Left kidney (tissue), 2 donors: ENCODE measurements around the gene RCAN2. TPM values are rescaled to one million over a fixed set of nuclear protein-coding genes. Genes with fewer than 3 reads are reported as not detected.

Source experiments
- DNase-seq: peaks from one replicate; pipeline ENCODE4 v3.0.0-alpha.2; 2013
- polyA plus RNA-seq: library from polyadenylated mRNA; unstranded; fragments of 120-200 nt; gene quantifications from one replicate; pipeline ENCODE4 v1.2.1, GENCODE V29; 2013; ENCODE audit not compliant: insufficient read length

The RCAN2 gene
- polyA plus RNA-seq, 1 donor: 22.5 TPM

GRCh38 chr6:46254946-46255345 is 236.3 kb downstream of the RCAN2 start:
- no peak for DNase-seq

DNA sequence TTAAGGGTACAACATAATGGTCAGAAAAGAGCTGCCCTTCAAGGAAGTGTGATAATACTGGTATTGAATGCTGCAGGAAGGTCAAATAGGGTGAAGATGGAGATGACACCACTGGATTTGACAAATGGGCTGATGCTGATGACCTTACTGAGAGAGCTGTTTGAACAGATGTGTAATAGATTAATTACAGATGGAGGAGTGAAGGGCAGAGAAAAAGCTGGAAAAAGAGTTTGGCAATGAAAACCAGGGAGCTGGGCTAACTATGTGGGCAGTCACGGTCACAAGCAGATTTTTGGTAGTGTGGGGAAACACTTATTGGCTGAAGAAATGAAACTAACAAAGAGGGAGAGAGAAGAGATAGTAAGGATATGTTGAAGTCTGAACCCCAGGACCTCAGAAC is 236.9 kb downstream of the RCAN2 start:
- DNase-seq: no peak

- DNase-seq: no peak
Measured at GRCh38 chr6:46251583-46252339, 239.5 kb downstream of the RCAN2 start.

GRCh38 chr6:46248143-46248542 is 243.1 kb downstream of the RCAN2 start:
- no peak for DNase-seq

DNA sequence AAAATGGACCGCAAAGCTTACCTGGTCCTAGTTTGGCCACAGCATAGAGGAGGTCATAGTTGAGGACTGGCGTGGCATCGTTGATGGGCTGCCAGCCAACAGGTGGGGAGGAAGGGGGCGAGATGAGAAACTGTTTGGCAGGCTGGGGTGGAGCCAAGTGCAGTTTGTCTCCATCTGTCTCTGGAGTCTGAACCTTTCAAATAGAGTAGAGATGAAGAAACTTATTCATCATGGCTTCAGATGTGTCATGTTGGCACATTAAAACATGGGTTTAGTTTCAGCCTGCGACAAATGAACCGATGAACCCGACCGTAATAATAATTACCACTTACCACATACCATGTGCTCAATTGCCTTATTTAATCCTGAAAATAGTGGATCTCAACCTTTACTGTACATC is 244.5 kb downstream of the RCAN2 start:
- DNase-seq: no peak

DNA sequence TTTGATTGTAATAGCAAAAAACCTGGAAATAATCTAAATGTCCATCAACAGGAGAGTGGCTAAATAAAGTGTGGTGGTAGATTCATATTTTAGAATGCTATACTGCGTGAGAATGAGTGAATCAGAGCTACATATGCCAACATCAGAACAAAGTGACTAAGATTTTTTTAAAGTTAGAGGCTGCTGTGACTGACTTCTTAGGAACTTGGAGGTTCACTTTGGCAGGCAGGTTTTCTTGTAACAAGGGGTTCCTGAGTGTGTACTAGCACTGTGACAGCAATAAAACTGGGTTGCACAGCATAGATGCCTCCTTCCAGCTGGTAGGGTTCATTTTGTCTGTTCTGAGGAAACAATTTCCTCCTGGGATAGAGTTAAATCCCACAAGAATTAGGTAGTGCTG is 245.2 kb downstream of the RCAN2 start:
- DNase-seq: no peak

- DNase-seq: no peak
Measured at GRCh38 chr6:46244670-46245069, 246.6 kb downstream of the RCAN2 start.

DNA sequence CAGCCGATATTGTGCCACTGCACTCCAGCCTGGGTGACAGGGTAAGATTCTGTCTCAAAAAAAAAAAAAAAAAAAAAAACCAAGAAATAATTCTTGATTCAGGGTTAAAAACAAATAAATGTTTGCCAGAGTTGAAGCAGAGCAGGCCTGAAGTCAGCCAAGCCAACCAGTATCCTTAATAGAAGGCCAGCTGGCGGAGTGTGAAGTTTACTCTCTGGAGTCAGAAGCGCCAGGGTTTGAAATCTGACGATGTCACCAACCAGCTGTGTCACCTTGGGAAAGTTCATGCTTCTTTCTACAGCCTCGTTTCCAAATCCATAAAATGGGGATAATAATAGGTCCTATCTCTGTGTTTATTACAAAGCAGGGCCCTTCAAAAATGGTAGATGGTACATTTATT is 247.5 kb downstream of the RCAN2 start:
- DNase-seq: no peak

GRCh38 chr6:46242921-46243320 is 248.3 kb downstream of the RCAN2 start:
- no peak for DNase-seq

DNA sequence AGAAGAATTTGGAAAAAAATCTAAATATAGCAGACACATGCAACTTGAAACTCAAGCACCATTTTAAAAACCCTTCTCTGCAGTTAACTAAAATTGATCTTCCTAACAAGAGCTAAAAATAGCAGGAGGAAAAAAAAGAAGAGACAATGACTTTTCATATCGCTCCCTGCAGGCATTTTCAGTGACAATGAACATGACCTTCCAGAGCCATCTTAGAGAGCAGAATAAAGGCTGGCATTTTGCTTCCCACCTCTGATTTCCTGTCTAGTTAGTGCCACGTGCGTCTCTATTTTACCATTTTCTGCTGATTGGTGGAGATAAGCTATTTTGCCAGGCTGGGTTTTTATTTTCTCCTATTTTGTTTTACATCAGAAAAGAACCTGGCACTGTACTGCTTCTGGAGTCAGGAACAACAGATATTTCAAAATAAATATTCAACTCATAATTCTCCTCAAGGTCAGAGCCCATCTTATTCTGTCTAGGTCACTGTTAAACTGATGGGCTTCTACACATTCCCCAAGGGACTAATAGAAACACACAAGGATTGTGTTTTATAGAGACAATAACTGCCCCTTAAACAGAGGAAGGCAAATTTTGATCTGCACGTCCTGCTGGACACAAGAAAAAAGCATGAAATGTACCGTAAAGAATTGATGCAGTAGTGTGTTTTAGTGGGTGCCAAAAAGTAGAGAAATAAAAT is 250.2 kb downstream of the RCAN2 start:
- no peak for DNase-seq

GRCh38 chr6:46236752-46237151 is 254.5 kb downstream of the RCAN2 start:
- no peak for DNase-seq

- DNase-seq: no peak
Measured at GRCh38 chr6:46235242-46235641, 256.0 kb downstream of the RCAN2 start.

DNA sequence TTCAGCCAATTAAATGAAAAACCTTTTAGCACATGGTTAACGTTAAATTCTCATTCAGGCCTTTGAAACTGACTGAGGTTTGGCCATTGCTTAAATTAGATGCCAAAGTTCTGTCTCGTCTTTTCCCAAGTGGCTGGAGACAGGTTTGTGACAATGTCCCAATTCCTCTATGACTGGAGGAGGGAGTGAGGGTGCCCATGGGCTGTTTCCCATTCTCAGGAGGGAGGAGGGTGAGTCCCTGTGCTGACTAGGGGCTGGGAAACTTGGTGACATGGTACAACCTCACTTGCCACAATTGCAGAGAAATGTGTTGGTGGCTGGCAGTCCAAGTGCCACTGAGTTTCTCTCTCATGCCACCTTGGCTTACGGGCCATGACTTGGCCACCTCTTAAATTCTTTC is 256.5 kb downstream of the RCAN2 start:
- DNase-seq: no peak

GRCh38 chr6:46234156-46234556 is 257.1 kb downstream of the RCAN2 start:
- DNase-seq: no peak

- DNase-seq: no peak
Measured at GRCh38 chr6:46233129-46233528, 258.1 kb downstream of the RCAN2 start.

DNA sequence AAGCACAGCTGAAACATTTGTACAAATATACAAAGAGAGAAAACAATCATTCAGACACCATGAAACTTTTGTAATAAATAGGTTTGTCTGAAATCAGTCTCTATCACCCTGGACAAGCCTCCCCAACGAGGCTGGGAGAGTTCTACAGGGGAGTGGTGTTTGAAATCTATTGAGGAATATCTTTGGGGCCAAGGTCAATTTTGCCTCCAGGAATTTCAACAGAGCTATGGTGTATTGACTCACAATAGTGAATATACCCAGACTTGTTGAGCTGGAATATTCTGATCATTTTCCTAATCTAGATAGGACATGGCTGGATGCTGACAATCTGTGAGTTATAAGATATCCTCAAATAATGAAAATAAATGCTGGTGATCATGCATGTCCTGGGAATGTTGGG is 269.0 kb downstream of the RCAN2 start:
- DNase-seq: no peak

- peak; percentile 36 for DNase-seq
Measured at GRCh38 chr6:46221222-46221793, 269.9 kb downstream of the RCAN2 start.

DNA sequence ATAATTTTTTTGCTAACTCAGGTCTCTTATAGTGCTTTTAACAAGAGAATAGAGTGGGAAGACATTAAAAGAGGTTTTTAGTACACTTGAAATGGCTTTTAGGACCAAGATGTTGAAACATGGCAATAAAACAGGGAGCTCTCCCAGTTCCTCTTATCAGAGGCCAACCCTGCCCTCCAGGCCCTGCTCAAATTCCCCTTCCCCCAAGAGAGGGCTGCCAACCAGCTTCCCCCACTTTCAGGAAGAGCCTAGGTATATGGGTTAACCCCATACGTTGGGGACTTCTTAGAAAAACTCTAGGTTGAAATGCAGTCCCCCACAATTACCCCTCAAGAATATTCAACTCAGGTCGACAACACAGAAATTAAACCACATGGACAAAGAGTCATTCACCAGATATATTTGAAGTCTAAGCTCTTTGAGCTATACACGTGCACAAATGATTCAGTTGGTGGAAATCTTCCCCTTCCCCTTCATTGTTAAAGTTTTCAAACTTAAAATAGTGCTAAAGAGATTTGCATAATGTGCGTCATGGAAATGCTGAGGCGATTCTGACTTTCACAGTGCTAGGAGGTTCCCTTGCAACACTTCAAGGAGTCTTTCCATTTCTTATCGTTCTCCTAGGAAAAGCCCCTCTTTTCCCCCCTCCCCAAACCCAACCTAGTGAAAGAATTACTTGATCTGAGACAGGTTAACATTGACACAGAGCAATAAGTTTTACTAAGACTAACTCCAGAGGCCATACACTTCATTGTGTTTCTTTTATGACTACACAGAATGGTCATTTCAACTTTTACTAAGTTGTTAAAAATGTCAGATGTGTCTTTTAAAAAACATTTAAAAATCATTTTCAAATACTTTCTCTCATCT is 270.7 kb downstream of the RCAN2 start:
- no peak for DNase-seq

GRCh38 chr6:46219661-46220060 is 271.6 kb downstream of the RCAN2 start:
- no peak for DNase-seq

- DNase-seq: no peak
Measured at GRCh38 chr6:46218457-46218856, 272.8 kb downstream of the RCAN2 start.

- DNase-seq: no peak
Measured at GRCh38 chr6:46217671-46218131, 273.5 kb downstream of the RCAN2 start.

- no peak for DNase-seq
Measured at GRCh38 chr6:46216879-46217278, 274.4 kb downstream of the RCAN2 start.
